ENCODE data around the gene ADGRG6. TPM values are rescaled to one million over a fixed set of nuclear protein-coding genes. Genes with fewer than 3 reads are reported as not detected.

Gene ADGRG6
- total and polyA plus RNA-seq, 9 of the 15 experiments (the other 6 are each of a cell fraction or from before 2014, with no cell fraction given): under 0.01 to 0.11 (median 0.05) TPM; not detected in 5

- ChIA-PET POLR2A (no interaction called here), CTCF (ENCODE audit: low intra/inter-chr PET ratio) (no interaction called here)
- H3K36me3 ChIP-seq (ENCODE audit: control insufficient read depth, insufficient read depth, low read length): no peaks in the 10 kb centered on the region
Observed at GRCh38 chr6:142373268-142374090, 71.7 kb downstream of the ADGRG6 start.

More at GRCh38 chr6:142373268-142374090, 71.7 kb downstream of the ADGRG6 start:
- WGBS (ENCODE audit: insufficient coverage, low coverage, missing lambda C conversion rate): 4% methylated on average over 2 of the region's 2 CpGs
- H2AFZ ChIP-seq (ENCODE audit: low read depth, low read length): no peak overlapping the region
- ATAC-seq: no peak
- BruUV-seq (replicated peaks): no TSS peak
- no peak overlapping the region for H3K4me2 ChIP-seq (ENCODE audit: insufficient read depth, low read length)
- DNase-seq (ENCODE audit: extremely low read depth in 1 of 4, low spot score in 3 of 4): no peak
- H3K27me3 ChIP-seq (ENCODE audit: control insufficient read depth in 2 of 2, insufficient read depth in 2 of 2, low read length in 2 of 2): no peaks in the 10 kb centered on the region
- no peak overlapping the region for H3K27ac ChIP-seq (ENCODE audit: extremely low read depth, low read depth, low read length)
- intact Hi-C loops (cut with micrococcal nuclease): no loop called here
- no peak overlapping the region for H3K4me3 ChIP-seq
- no peaks in the 10 kb centered on the region for H3K9me1 ChIP-seq (ENCODE audit: control insufficient read depth, insufficient read depth, low read length)
- H3K79me2 ChIP-seq (ENCODE audit: control insufficient read depth, insufficient read depth, low read length): no peaks in the 10 kb centered on the region
- no peaks in the 10 kb centered on the region; a peak in 1 of 5 replicates for H3K4me1 ChIP-seq (replicated peaks in 1 of 2; ENCODE audit: control insufficient read depth in 2 of 2, insufficient read depth in 2 of 2, low read length in 2 of 2)
- TF ChIP-seq HDAC3 (IDR thresholded peaks at IDR 0.05; ENCODE audit: borderline replicate concordance, partially characterized antibody) (no peak), SRSF7 (optimal IDR thresholded peaks at IDR 0.05; ENCODE audit: low read depth, low read length) (no peak), L3MBTL2 (IDR thresholded peaks at IDR 0.05) (no peak), MCM2 (IDR thresholded peaks at IDR 0.05; ENCODE audit: low read depth) (no peak), KDM4B (IDR thresholded peaks at IDR 0.05; ENCODE audit: borderline replicate concordance in 2 of 2, low read depth in 1 of 2) (no peak), DACH1 (IDR thresholded peaks at IDR 0.05; ENCODE audit: partially characterized antibody) (no peak), ZBTB40 (IDR thresholded peaks at IDR 0.05) (0 out of 2 replicates have a peak, but pooled peaks have one; percentile 51), ZBTB40 (CRISPR knock-in tag; IDR thresholded peaks at IDR 0.05) (no peak)
- no peaks in the 10 kb centered on the region for H3K9me3 ChIP-seq (replicated peaks; ENCODE audit: control insufficient read depth, insufficient read depth, low read depth, low read length)
- in situ Hi-C loops (cut with MboI): no loop called here
- H3K9ac ChIP-seq (ENCODE audit: insufficient read depth in 1 of 2, low read depth in 2 of 2, low read length in 2 of 2): no peak overlapping the region
- H4K20me1 ChIP-seq (replicated peaks; ENCODE audit: control insufficient read depth, insufficient read depth, low read length): no peaks in the 10 kb centered on the region
- no peak for FAIRE-seq
